ENCODE results near the gene MCM3.

MCM3 gene

GRCh38 chr6:52324189-52324588 lies 39.6 kb upstream of the MCM3 start:
- Histone ChIP-seq H3K27me3 (no peaks in the 10 kb centered on the region), H3K36me3 (no peaks in the 10 kb centered on the region), H3K4me1 (peaks cover 24 to 42% (median 34%) of the 10 kb centered on the region in 10 experiments), H3K9me3 (replicated peaks in 1 of 11) (no peaks in the 10 kb centered on the region), H3K4me2 (no peak overlapping the region), H3K27ac (no peak overlapping the region), H3K9ac (no peak overlapping the region), H4K20me1 (no peaks in the 10 kb centered on the region), H3K4me3 (no peak overlapping the region)
- no peak for TF ChIP-seq Cebpa-rat (IDR thresholded peaks at IDR 0.05)

GRCh38 chr6:52317841-52318581 lies 33.5 kb upstream of the MCM3 start:
- H3K4me1 ChIP-seq = peaks cover 21 to 59% (median 40%) of the 10 kb centered on the region in 10 experiments
- peak in 10 of 11 experiments; percentile 53 to 92 (median 76); a peak in 16 of 22 replicates for TF ChIP-seq Cebpa-rat (IDR thresholded peaks at IDR 0.05)
- peak overlapping the region in 8 of 11 experiments; percentile 20 to 84 (median 66); a peak in 16 of 22 replicates for H3K4me2 ChIP-seq
- H3K4me3 ChIP-seq = no peak overlapping the region
- no peaks in the 10 kb centered on the region for H4K20me1 ChIP-seq
- no peaks in the 10 kb centered on the region for H3K36me3 ChIP-seq
- no peaks in the 10 kb centered on the region for H3K27me3 ChIP-seq
- peak overlapping the region in 3 of 11 experiments; percentile 5 to 21 (median 19); a peak in 2 of 22 replicates for H3K9ac ChIP-seq
- H3K27ac ChIP-seq = peak overlapping the region in 6 of 11 experiments; percentile 0 to 53 (median 19); a peak in 9 of 22 replicates
- H3K9me3 ChIP-seq (replicated peaks in 1 of 11) = no peaks in the 10 kb centered on the region

GRCh38 chr6:52317211-52317610 lies 32.7 kb upstream of the MCM3 start:
- Histone ChIP-seq H4K20me1 (no peaks in the 10 kb centered on the region), H3K4me2 (peak overlapping the region in 6 of 11 experiments; percentile 43 to 84 (median 75); a peak in 10 of 22 replicates), H3K4me3 (no peak overlapping the region), H3K27me3 (no peaks in the 10 kb centered on the region), H3K9ac (no peak overlapping the region; a peak in 1 of 22 replicates), H3K36me3 (no peaks in the 10 kb centered on the region), H3K27ac (peak overlapping the region in 3 of 11 experiments; percentile 32 to 53 (median 37); a peak in 4 of 22 replicates), H3K4me1 (peaks cover 13 to 56% (median 32%) of the 10 kb centered on the region in 10 experiments), H3K9me3 (replicated peaks in 1 of 11) (no peaks in the 10 kb centered on the region)
- TF ChIP-seq Cebpa-rat (IDR thresholded peaks at IDR 0.05) = no peak

GRCh38 chr6:52314752-52315151 lies 30.2 kb upstream of the MCM3 start:
- no peak overlapping the region for H3K4me3 ChIP-seq
- H3K27ac ChIP-seq = no peak overlapping the region
- H3K4me2 ChIP-seq = no peak overlapping the region
- H3K4me1 ChIP-seq = peaks cover 0 to 55% (median 28%) of the 10 kb centered on the region in 10 experiments; a peak in 15 of 20 replicates
- no peaks in the 10 kb centered on the region for H3K36me3 ChIP-seq
- no peaks in the 10 kb centered on the region for H3K9me3 ChIP-seq (replicated peaks in 1 of 11)
- no peak for TF ChIP-seq Cebpa-rat (IDR thresholded peaks at IDR 0.05)
- no peaks in the 10 kb centered on the region for H4K20me1 ChIP-seq
- H3K27me3 ChIP-seq = no peaks in the 10 kb centered on the region
- H3K9ac ChIP-seq = no peak overlapping the region

- Histone ChIP-seq H3K27ac (no peak overlapping the region), H4K20me1 (no peaks in the 10 kb centered on the region), H3K4me1 (peaks cover 14 to 45% (median 31%) of the 10 kb centered on the region in 10 experiments), H3K9ac (no peak overlapping the region), H3K36me3 (no peaks in the 10 kb centered on the region), H3K27me3 (no peaks in the 10 kb centered on the region), H3K9me3 (replicated peaks in 1 of 11) (no peaks in the 10 kb centered on the region), H3K4me3 (no peak overlapping the region), H3K4me2 (no peak overlapping the region)
- no peak for TF ChIP-seq Cebpa-rat (IDR thresholded peaks at IDR 0.05)
Measured at GRCh38 chr6:52312461-52312860, 27.9 kb upstream of the MCM3 start.

GRCh38 chr6:52310932-52311331 lies 26.4 kb upstream of the MCM3 start:
- no peak for TF ChIP-seq Cebpa-rat (IDR thresholded peaks at IDR 0.05)
- H3K4me1 ChIP-seq = peaks cover 30 to 52% (median 40%) of the 10 kb centered on the region in 10 experiments
- H3K36me3 ChIP-seq = no peaks in the 10 kb centered on the region
- H3K27ac ChIP-seq = peak overlapping the region in 2 of 11 experiments; percentile 20 to 38; a peak in 2 of 22 replicates
- no peaks in the 10 kb centered on the region for H3K27me3 ChIP-seq
- no peak overlapping the region for H3K4me3 ChIP-seq
- H3K9me3 ChIP-seq (replicated peaks in 1 of 11) = no peaks in the 10 kb centered on the region
- peak overlapping the region in 5 of 11 experiments; percentile 25 to 47 (median 44); a peak in 9 of 22 replicates for H3K4me2 ChIP-seq
- H3K9ac ChIP-seq = no peak overlapping the region
- no peaks in the 10 kb centered on the region for H4K20me1 ChIP-seq

- Histone ChIP-seq H3K4me3 (peak overlapping the region in 1 of 10 experiments; percentile 3; a peak in 2 of 20 replicates), H3K9ac (peak overlapping the region in 6 of 11 experiments; percentile 7 to 75 (median 54); a peak in 7 of 22 replicates), H3K4me1 (peaks cover 60 to 82% (median 69%) of the 10 kb centered on the region in 10 experiments), H3K4me2 (peak overlapping the region; percentile 65 to 92 (median 83)), H3K27ac (peak overlapping the region in 9 of 11 experiments; percentile 85 to 95 (median 88); a peak in 16 of 22 replicates), H3K36me3 (no peaks in the 10 kb centered on the region), H3K27me3 (no peaks in the 10 kb centered on the region), H4K20me1 (no peaks in the 10 kb centered on the region), H3K9me3 (replicated peaks in 1 of 11) (no peaks in the 10 kb centered on the region)
- TF ChIP-seq Cebpa-rat (IDR thresholded peaks at IDR 0.05) = no peak
Measured at GRCh38 chr6:52307900-52308372, 23.4 kb upstream of the MCM3 start.

GRCh38 chr6:52306972-52307870 lies 22.7 kb upstream of the MCM3 start:
- Histone ChIP-seq H3K4me2 (peak overlapping the region; percentile 65 to 92 (median 83)), H3K4me1 (peaks cover 60 to 80% (median 71%) of the 10 kb centered on the region in 10 experiments), H3K9me3 (replicated peaks in 1 of 11) (no peaks in the 10 kb centered on the region), H3K36me3 (no peaks in the 10 kb centered on the region), H3K9ac (peak overlapping the region in 10 of 11 experiments; percentile 63 to 81 (median 73); a peak in 15 of 22 replicates), H3K4me3 (peak overlapping the region in 1 of 10 experiments; percentile 32; a peak in 2 of 20 replicates), H3K27ac (peak overlapping the region; percentile 85 to 95 (median 88); a peak in 21 of 22 replicates), H3K27me3 (no peaks in the 10 kb centered on the region), H4K20me1 (no peaks in the 10 kb centered on the region)
- no peak for TF ChIP-seq Cebpa-rat (IDR thresholded peaks at IDR 0.05)
